ENCODE measurements around the gene DUSP21.
"Not testable (repeated sequence)": the region's sequence is repeated elsewhere in the genome, so short reads cannot be mapped to it uniquely, and the experiment has no call there.

The DUSP21 gene

GRCh38 chrX:44842550-44843317 is 1.1 kb upstream of the DUSP21 start:
- no peak overlapping the region for H3K27ac ChIP-seq (ENCODE audit: insufficient read depth, low read length, poor library complexity, severe bottlenecking)
- no peaks in the 10 kb centered on the region for H3K36me3 ChIP-seq (ENCODE audit: control insufficient read depth, insufficient read depth, low read length)
- no peaks in the 10 kb centered on the region for H3K27me3 ChIP-seq (replicated peaks; ENCODE audit: control insufficient read depth, insufficient read depth, low read length, poor library complexity, severe bottlenecking)
- no peak overlapping the region for H3K4me3 ChIP-seq (ENCODE audit: insufficient read depth, low read depth, low read length, poor library complexity, severe bottlenecking)
- DNase-seq = no peak
- no peaks in the 10 kb centered on the region for H3K9me3 ChIP-seq (ENCODE audit: control insufficient read depth, low read length)
- no peaks in the 10 kb centered on the region for H3K4me1 ChIP-seq (ENCODE audit: control insufficient read depth, insufficient read depth, low read length, poor library complexity, severe bottlenecking)

GRCh38 chrX:44843318-44843702 is 511 bp upstream of the DUSP21 start:
- Histone ChIP-seq H3K36me3 (ENCODE audit: control insufficient read depth, insufficient read depth, low read length) (no peaks in the 10 kb centered on the region), H3K4me1 (ENCODE audit: control insufficient read depth, insufficient read depth, low read length, poor library complexity, severe bottlenecking) (no peaks in the 10 kb centered on the region), H3K9me3 (ENCODE audit: control insufficient read depth, low read length) (no peaks in the 10 kb centered on the region), H3K27ac (ENCODE audit: insufficient read depth, low read length, poor library complexity, severe bottlenecking) (no peak overlapping the region), H3K27me3 (replicated peaks; ENCODE audit: control insufficient read depth, insufficient read depth, low read length, poor library complexity, severe bottlenecking) (no peaks in the 10 kb centered on the region), H3K4me3 (ENCODE audit: insufficient read depth, low read depth, low read length, poor library complexity, severe bottlenecking) (no peak overlapping the region)
- no peak for DNase-seq

GRCh38 chrX:44844204-44844603 is 383 bp downstream of the DUSP21 start:
- Histone ChIP-seq H3K4me3 (ENCODE audit: insufficient read depth, low read depth, low read length, poor library complexity, severe bottlenecking) (no peak overlapping the region), H3K27ac (ENCODE audit: insufficient read depth, low read length, poor library complexity, severe bottlenecking) (no peak overlapping the region), H3K36me3 (ENCODE audit: control insufficient read depth, insufficient read depth, low read length) (no peaks in the 10 kb centered on the region), H3K4me1 (ENCODE audit: control insufficient read depth, insufficient read depth, low read length, poor library complexity, severe bottlenecking) (no peaks in the 10 kb centered on the region), H3K9me3 (ENCODE audit: control insufficient read depth, low read length) (no peaks in the 10 kb centered on the region), H3K27me3 (replicated peaks; ENCODE audit: control insufficient read depth, insufficient read depth, low read length, poor library complexity, severe bottlenecking) (no peaks in the 10 kb centered on the region)
- DNase-seq = no peak

- not testable (repeated sequence) for H3K36me3 ChIP-seq (ENCODE audit: control insufficient read depth, insufficient read depth, low read length); DNase-seq; H3K27ac ChIP-seq (ENCODE audit: insufficient read depth, low read length, poor library complexity, severe bottlenecking); H3K4me3 ChIP-seq (ENCODE audit: insufficient read depth, low read depth, low read length, poor library complexity, severe bottlenecking); H3K9me3 ChIP-seq (ENCODE audit: control insufficient read depth, low read length); H3K4me1 ChIP-seq (ENCODE audit: control insufficient read depth, insufficient read depth, low read length, poor library complexity, severe bottlenecking); H3K27me3 ChIP-seq (replicated peaks; ENCODE audit: control insufficient read depth, insufficient read depth, low read length, poor library complexity, severe bottlenecking)
Measured at GRCh38 chrX:44850891-44851290, 7.1 kb downstream of the DUSP21 start.

- DNase-seq = no peak
- no peaks in the 10 kb centered on the region for H3K36me3 ChIP-seq (ENCODE audit: control insufficient read depth, insufficient read depth, low read length)
- H3K27ac ChIP-seq (ENCODE audit: insufficient read depth, low read length, poor library complexity, severe bottlenecking) = no peak overlapping the region
- no peak overlapping the region for H3K4me3 ChIP-seq (ENCODE audit: insufficient read depth, low read depth, low read length, poor library complexity, severe bottlenecking)
- H3K27me3 ChIP-seq (replicated peaks; ENCODE audit: control insufficient read depth, insufficient read depth, low read length, poor library complexity, severe bottlenecking) = no peaks in the 10 kb centered on the region
- H3K4me1 ChIP-seq (ENCODE audit: control insufficient read depth, insufficient read depth, low read length, poor library complexity, severe bottlenecking) = no peaks in the 10 kb centered on the region
- no peaks in the 10 kb centered on the region for H3K9me3 ChIP-seq (ENCODE audit: control insufficient read depth, low read length)
Measured at GRCh38 chrX:44871114-44871645, 27.4 kb downstream of the DUSP21 start.

GRCh38 chrX:44871931-44872820 is 28.4 kb downstream of the DUSP21 start:
- Histone ChIP-seq H3K4me3 (ENCODE audit: insufficient read depth, low read depth, low read length, poor library complexity, severe bottlenecking) (peak overlapping the region; percentile 92), H3K4me1 (ENCODE audit: control insufficient read depth, insufficient read depth, low read length, poor library complexity, severe bottlenecking) (no peaks in the 10 kb centered on the region), H3K27me3 (replicated peaks; ENCODE audit: control insufficient read depth, insufficient read depth, low read length, poor library complexity, severe bottlenecking) (no peaks in the 10 kb centered on the region), H3K9me3 (ENCODE audit: control insufficient read depth, low read length) (no peaks in the 10 kb centered on the region), H3K36me3 (ENCODE audit: control insufficient read depth, insufficient read depth, low read length) (no peaks in the 10 kb centered on the region), H3K27ac (ENCODE audit: insufficient read depth, low read length, poor library complexity, severe bottlenecking) (peak overlapping the region; percentile 88)
- peak in 1 of 3 donors; percentile 1 for DNase-seq

GRCh38 chrX:44872821-44873414 is 29.1 kb downstream of the DUSP21 start, which contains the start of gene KDM6A:
KDM6A (plus strand) TSS chrX:44873188; CDS start chrX:44873552, 364 bp downstream.
- Histone ChIP-seq H3K36me3 (ENCODE audit: control insufficient read depth, insufficient read depth, low read length) (no peaks in the 10 kb centered on the region), H3K27ac (ENCODE audit: insufficient read depth, low read length, poor library complexity, severe bottlenecking) (peak within 1 kb of the TSS; percentile 88), H3K9me3 (ENCODE audit: control insufficient read depth, low read length) (no peaks in the 10 kb centered on the region), H3K4me3 (ENCODE audit: insufficient read depth, low read depth, low read length, poor library complexity, severe bottlenecking) (peak within 1 kb of the TSS; percentile 92), H3K27me3 (replicated peaks; ENCODE audit: control insufficient read depth, insufficient read depth, low read length, poor library complexity, severe bottlenecking) (no peaks in the 10 kb centered on the region), H3K4me1 (ENCODE audit: control insufficient read depth, insufficient read depth, low read length, poor library complexity, severe bottlenecking) (no peaks in the 10 kb centered on the region)
- peak; percentile 92 to 100 (median 92) for DNase-seq

- H3K4me1 ChIP-seq (ENCODE audit: control insufficient read depth, insufficient read depth, low read length, poor library complexity, severe bottlenecking) = no peaks in the 10 kb centered on the region
- H3K36me3 ChIP-seq (ENCODE audit: control insufficient read depth, insufficient read depth, low read length) = no peaks in the 10 kb centered on the region
- DNase-seq = peak; percentile 4 to 46 (median 40)
- H3K9me3 ChIP-seq (ENCODE audit: control insufficient read depth, low read length) = no peaks in the 10 kb centered on the region
- peak overlapping the region; percentile 88 for H3K27ac ChIP-seq (ENCODE audit: insufficient read depth, low read length, poor library complexity, severe bottlenecking)
- H3K4me3 ChIP-seq (ENCODE audit: insufficient read depth, low read depth, low read length, poor library complexity, severe bottlenecking) = peak overlapping the region; percentile 92
- H3K27me3 ChIP-seq (replicated peaks; ENCODE audit: control insufficient read depth, insufficient read depth, low read length, poor library complexity, severe bottlenecking) = no peaks in the 10 kb centered on the region
Measured at GRCh38 chrX:44873415-44874276, 29.8 kb downstream of the DUSP21 start.

Measured in effector memory CD4-positive, alpha-beta T cell (primary cell).